ENCODE results near the gene SMAD3. TPM values are rescaled to one million over a fixed set of nuclear protein-coding genes. Genes with fewer than 3 reads are reported as not detected.
A peak's percentile ranks its signal among the peaks of the same experiment; 100 is the strongest.
"Not testable (repeated sequence)": the region's sequence is repeated elsewhere in the genome, so short reads cannot be mapped to it uniquely, and the experiment has no call there.

SMAD3 gene
- polyA plus RNA-seq, 10 donors, result 22.3 to 34.0 (median 24.1) TPM

- no peak for DNase-seq
Observed at GRCh38 chr15:67061811-67062368, 3.5 kb upstream of the SMAD3 start.

- DNase-seq, result no peak
Observed at GRCh38 chr15:67062369-67062985, 2.9 kb upstream of the SMAD3 start.

- peak in 2 of 3 donors; percentile 52 to 85 for DNase-seq
Observed at GRCh38 chr15:67063689-67064606, 1.5 kb upstream of the SMAD3 start.

- peak in 1 of 3 donors; percentile 94 for DNase-seq
Observed at GRCh38 chr15:67064607-67065530, 533 bp upstream of the SMAD3 start.

- peak in 2 of 3 donors; percentile 47 to 80 for DNase-seq
Observed at GRCh38 chr15:67066041-67066958, 898 bp downstream of the SMAD3 start.

GRCh38 chr15:67066959-67067853, 1.8 kb downstream of the SMAD3 start:
- peak in 1 of 3 donors; percentile 73 for DNase-seq

GRCh38 chr15:67067930-67068551, 2.6 kb downstream of the SMAD3 start:
- no peak for DNase-seq

- DNase-seq, result no peak
Observed at GRCh38 chr15:67068710-67069400, 3.5 kb downstream of the SMAD3 start.

- no peak for DNase-seq
Observed at GRCh38 chr15:67070150-67070549, 4.7 kb downstream of the SMAD3 start.

GRCh38 chr15:67070892-67071664, 5.7 kb downstream of the SMAD3 start:
- no peak for DNase-seq

GRCh38 chr15:67072442-67072841, 7.0 kb downstream of the SMAD3 start:
- DNase-seq, result no peak

GRCh38 chr15:67072958-67073357, 7.6 kb downstream of the SMAD3 start:
- no peak for DNase-seq

GRCh38 chr15:67074886-67075229, 9.5 kb downstream of the SMAD3 start:
- DNase-seq, result peak in 1 of 3 donors; percentile 46

GRCh38 chr15:67075555-67076135, 10.2 kb downstream of the SMAD3 start:
- DNase-seq, result not testable (repeated sequence)

- no peak for DNase-seq
Observed at GRCh38 chr15:67076147-67076843, 10.9 kb downstream of the SMAD3 start.

GRCh38 chr15:67077641-67078215, 12.3 kb downstream of the SMAD3 start:
- no peak for DNase-seq
